ENCODE results near the gene STRN4. TPM values are rescaled to one million over a fixed set of nuclear protein-coding genes. Genes with fewer than 3 reads are reported as not detected.
"Not testable (repeated sequence)": the region's sequence is repeated elsewhere in the genome, so short reads cannot be mapped to it uniquely, and the experiment has no call there.

STRN4 gene
- total RNA-seq, 1 donor, result 45.9 TPM

DNA sequence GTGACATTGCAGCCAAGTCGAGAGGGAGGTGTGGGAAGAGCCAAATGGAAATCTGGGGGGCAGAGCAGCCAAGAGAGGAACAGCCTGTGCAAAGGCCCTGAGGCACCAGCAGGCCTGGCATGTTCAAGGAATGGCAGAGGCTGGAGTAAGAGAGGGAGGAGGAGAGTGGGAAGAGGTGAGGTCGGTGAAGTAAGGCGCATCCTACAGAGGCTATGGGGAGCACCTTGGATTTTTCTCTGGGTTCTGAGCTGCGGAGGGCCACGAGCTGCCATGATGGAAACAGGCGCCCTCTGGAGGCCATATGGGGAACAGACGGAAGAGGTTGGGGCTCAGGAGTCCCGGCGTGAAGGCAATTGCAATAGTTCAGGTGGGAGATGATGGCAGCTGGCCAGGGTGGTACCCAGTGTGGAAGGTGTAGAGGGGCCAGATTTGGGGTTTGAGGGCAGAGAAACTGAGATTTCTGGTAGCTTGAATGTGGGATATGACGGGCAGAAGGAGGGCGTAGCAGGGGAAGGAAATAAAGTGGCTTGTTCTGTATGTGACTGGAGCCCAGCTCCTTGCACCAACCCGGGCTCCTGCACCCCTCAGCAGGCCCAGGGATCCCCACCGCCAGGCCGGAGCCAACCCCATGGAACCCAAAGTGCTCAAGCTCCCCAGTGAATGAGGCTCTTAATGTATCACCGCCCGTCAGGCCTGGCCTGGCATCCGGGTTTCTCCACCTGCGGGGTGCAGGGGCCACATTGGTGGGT lies 20.5 kb upstream of the STRN4 start:
- TF ChIP-seq, protein P1, sequence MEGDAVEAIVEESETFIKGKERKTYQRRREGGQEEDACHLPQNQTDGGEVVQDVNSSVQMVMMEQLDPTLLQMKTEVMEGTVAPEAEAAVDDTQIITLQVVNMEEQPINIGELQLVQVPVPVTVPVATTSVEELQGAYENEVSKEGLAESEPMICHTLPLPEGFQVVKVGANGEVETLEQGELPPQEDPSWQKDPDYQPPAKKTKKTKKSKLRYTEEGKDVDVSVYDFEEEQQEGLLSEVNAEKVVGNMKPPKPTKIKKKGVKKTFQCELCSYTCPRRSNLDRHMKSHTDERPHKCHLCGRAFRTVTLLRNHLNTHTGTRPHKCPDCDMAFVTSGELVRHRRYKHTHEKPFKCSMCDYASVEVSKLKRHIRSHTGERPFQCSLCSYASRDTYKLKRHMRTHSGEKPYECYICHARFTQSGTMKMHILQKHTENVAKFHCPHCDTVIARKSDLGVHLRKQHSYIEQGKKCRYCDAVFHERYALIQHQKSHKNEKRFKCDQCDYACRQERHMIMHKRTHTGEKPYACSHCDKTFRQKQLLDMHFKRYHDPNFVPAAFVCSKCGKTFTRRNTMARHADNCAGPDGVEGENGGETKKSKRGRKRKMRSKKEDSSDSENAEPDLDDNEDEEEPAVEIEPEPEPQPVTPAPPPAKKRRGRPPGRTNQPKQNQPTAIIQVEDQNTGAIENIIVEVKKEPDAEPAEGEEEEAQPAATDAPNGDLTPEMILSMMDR (IDR thresholded peaks at IDR 0.05; ENCODE audit: insufficient read depth, low read length), result peak; percentile 70
- DNase-seq (ENCODE audit: low read depth), result peak; percentile 31
- H3K4me3 ChIP-seq (ENCODE audit: low read depth, low read length), result no peak overlapping the region

- DNase-seq (ENCODE audit: low read depth), result no peak
- TF ChIP-seq, protein P1 (IDR thresholded peaks at IDR 0.05; ENCODE audit: insufficient read depth, low read length), result no peak
- no peak overlapping the region for H3K4me3 ChIP-seq (ENCODE audit: low read depth, low read length)
Measured at GRCh38 chr19:46764817-46765291, 18.6 kb upstream of the STRN4 start.

DNA sequence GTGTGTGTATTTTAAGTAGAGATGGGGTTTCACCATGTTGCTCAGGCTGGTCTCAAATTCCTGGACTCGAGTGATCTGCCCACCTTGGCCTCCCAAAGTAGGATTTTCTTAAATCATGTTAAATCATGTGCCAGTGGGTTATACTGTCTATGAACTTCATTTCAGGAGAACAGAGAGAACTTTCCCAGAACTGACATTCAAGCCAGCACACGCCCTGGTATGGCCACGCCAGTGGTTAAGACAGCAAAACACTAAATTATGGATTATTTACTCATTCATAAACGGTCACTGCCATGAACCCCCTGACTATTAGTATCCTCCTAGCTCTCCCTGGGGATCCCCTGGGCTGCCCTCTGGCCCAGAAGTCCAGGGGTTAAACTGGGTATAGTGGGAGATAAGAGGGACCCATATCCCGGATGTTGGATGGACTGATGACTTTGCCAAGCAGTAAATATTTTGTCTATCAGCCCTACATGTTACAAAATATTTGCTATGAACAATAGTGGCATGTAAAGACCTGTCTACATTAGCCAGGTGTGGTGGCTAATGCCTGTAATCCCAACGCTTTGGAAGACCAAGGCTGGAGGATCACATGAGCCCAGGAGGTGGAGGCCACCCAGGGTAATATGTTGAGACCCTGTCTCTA lies 16.1 kb upstream of the STRN4 start:
- TF ChIP-seq, protein P1 (IDR thresholded peaks at IDR 0.05; ENCODE audit: insufficient read depth, low read length), result no peak
- DNase-seq (ENCODE audit: low read depth), result no peak

DNA sequence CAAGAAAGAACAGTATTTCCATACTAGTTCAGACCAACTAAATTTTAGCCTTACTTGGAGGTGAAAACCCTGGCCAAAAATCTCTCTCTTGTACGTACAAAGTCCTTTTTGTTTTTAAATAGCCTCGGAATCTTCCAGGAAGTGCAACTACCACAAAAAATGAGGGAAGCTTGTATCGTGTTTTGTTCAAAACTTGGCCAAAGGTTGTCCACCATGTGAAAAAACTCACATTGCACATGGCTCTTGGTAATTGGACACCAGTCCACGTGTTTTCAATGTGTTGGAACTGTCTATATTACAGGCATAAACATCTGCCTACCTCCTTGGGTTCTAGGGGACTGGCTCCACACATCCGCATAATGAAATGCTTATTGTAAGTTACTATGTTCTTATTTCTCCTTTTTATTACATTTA lies 15.2 kb upstream of the STRN4 start:
- H3K4me3 ChIP-seq (ENCODE audit: low read depth, low read length), result no peak overlapping the region
- TF ChIP-seq, protein P1 (IDR thresholded peaks at IDR 0.05; ENCODE audit: insufficient read depth, low read length), result no peak
- DNase-seq (ENCODE audit: low read depth), result peak; percentile 68

More for the DNA sequence above, 16.1 kb upstream of the STRN4 start:
- no peak overlapping the region for H3K4me3 ChIP-seq (ENCODE audit: low read depth, low read length)

- not testable (repeated sequence) for H3K4me3 ChIP-seq (ENCODE audit: low read depth, low read length)
- peak; percentile 58 for DNase-seq (ENCODE audit: low read depth)
Measured at GRCh38 chr19:46760897-46761296, 14.6 kb upstream of the STRN4 start.

DNA sequence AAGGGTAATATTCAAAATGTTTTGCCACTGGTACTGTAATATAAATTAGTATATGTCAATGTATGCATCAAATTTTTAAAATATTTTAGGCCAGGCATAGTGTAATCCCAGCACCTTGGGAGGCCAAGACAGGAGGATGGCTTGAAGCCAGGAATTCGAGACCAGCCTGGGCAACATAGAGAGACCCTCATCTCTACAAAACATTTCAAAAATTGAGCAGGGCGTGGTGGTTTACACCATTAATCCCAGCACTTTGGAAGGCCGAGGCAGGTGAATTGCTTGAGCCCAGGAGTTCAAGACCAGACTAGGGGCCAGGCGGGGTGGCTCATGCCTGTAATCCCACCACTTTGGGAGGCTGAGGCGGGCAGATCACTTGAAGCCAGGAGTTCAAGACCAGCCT lies 14.1 kb upstream of the STRN4 start:
- no peak for DNase-seq (ENCODE audit: low read depth)
- TF ChIP-seq, protein P1 (IDR thresholded peaks at IDR 0.05; ENCODE audit: insufficient read depth, low read length), result no peak
- no peak overlapping the region for H3K4me3 ChIP-seq (ENCODE audit: low read depth, low read length)

DNA sequence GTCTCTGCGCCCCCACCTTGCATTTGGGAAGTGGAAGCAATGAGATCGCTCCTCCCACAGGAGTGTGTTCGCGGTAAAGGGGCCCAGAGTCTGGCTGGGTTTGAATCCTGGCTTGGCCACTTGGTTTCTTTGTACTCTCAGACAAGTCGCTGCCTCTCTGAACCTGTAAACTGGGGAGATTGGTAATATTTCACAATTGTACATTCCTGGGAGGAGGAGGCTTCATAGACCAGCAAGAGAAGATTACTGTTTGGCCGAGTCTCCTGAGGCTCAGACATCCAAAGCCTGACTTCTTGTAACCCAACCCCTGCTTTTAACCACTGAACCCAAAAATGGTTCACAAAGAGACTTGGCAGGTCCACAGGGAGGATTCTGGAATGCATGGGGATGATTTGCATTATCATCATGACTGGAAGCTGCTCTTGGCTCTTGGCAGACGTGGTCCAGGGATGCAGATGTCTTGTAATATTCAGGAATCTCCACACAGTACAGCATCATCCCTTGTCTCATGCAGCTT lies 13.6 kb upstream of the STRN4 start:
- H3K4me3 ChIP-seq (ENCODE audit: low read depth, low read length), result no peak overlapping the region
- TF ChIP-seq, protein P1 (IDR thresholded peaks at IDR 0.05; ENCODE audit: insufficient read depth, low read length), result no peak
- peak; percentile 99 for DNase-seq (ENCODE audit: low read depth)
